D721Med (cell line): Measurements from ENCODE around the gene SH3D21.

ENCODE experiments used
- DNase-seq: peaks from one replicate; pipeline ENCODE4 v3.0.0; 2011; ENCODE audit warnings: low spot score; ENCODE audit not compliant: insufficient read length
- FAIRE-seq: peaks from 2 replicates; lab custom pipeline; 2011; peaks lifted over from hg19 to GRCh38; lab: Jason Lieb, UNC
- TF ChIP-seq, protein P1 (sequence below): IDR thresholded peaks from 2 replicates; pipeline ENCODE4 v1.5.1; 2012; ENCODE audit warnings: mild to moderate bottlenecking, control low read depth; ENCODE audit not compliant: insufficient read depth; ENCODE audit errors: missing control alignments

The SH3D21 gene

DNA sequence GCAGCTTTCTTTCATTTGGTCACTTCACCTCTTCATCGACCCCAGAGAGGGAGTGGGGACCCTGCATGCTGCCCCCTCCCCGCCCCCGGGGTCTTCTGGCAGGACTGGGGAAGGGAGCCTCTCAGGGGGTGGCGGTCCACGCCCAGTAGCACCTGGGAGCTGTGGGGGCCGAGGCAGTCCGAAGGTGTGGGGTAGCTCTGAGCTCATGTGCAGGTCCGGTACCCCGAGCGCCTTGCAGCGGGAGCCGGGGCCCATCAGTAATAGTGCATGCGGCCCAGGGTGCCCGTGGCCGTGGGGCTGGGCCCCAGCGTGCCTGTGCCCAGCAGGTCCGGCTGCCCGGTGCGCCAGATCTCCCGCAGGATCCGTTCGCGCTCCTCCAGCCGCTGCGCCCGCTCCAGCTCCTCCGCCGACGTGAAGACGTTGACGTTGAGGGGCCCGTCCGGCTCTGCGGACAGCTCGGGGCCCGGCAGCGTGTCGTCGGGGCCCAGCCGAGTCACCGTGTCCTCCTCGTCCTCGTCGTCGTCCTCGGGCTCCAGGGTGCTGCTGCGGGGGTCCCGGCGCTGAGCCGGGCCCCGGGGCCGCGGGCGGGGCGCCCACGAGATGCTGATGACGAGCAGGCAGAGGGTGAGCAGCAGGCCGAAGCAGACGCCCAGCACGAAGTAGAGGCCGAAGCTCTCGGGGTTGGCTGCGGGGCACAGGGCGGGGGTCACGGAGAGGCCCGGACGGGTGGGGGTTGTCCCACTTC, 16.0 kb downstream of the SH3D21 start:
- no peak for DNase-seq
- no peak for FAIRE-seq
- TF ChIP-seq, protein P1, sequence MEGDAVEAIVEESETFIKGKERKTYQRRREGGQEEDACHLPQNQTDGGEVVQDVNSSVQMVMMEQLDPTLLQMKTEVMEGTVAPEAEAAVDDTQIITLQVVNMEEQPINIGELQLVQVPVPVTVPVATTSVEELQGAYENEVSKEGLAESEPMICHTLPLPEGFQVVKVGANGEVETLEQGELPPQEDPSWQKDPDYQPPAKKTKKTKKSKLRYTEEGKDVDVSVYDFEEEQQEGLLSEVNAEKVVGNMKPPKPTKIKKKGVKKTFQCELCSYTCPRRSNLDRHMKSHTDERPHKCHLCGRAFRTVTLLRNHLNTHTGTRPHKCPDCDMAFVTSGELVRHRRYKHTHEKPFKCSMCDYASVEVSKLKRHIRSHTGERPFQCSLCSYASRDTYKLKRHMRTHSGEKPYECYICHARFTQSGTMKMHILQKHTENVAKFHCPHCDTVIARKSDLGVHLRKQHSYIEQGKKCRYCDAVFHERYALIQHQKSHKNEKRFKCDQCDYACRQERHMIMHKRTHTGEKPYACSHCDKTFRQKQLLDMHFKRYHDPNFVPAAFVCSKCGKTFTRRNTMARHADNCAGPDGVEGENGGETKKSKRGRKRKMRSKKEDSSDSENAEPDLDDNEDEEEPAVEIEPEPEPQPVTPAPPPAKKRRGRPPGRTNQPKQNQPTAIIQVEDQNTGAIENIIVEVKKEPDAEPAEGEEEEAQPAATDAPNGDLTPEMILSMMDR: no peak

DNA sequence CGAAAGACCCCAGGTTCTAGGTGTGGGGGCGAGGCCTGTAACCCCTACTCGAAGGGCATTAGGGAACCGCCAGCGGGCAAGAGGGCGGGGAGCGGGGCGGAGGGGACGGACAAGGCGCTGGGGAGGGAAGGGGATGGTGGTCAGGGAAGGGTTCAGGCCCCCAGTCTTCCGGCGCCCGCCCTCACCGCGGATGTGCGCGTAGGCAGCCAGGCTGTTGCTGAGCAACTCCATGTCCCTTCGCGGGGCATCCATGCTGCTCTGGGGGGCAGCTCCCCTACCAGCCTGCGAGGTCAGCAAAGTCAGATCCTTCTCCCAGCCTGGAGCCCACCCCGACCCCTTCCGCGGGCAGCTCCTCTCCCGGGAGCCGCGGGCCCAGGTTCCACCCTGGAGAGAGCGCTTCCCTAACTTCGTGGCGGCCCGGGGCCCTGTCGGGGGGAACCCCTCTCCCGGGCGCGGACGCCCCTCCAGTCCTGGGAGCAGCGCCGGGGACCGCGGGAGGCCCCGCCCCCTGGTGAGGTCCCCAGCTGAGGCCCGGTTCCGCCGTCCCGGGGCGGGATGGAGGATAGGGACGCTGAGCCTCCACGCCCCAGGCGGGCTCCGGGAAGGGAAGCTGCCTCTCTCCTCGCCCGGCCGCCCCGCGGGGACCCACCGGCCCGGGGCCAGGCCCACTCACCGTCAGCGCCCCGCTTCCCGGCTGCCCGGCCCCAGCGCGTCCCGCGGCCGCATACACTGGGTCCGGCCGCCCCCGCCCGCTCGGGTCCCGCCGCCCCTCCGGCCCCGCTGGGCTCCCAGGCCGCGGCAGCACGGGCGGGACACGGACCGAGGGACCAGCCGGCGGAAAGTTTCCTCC, 16.8 kb downstream of the SH3D21 start:
- DNase-seq: no peak
- no peak for FAIRE-seq
- TF ChIP-seq, protein P1: no peak

DNA sequence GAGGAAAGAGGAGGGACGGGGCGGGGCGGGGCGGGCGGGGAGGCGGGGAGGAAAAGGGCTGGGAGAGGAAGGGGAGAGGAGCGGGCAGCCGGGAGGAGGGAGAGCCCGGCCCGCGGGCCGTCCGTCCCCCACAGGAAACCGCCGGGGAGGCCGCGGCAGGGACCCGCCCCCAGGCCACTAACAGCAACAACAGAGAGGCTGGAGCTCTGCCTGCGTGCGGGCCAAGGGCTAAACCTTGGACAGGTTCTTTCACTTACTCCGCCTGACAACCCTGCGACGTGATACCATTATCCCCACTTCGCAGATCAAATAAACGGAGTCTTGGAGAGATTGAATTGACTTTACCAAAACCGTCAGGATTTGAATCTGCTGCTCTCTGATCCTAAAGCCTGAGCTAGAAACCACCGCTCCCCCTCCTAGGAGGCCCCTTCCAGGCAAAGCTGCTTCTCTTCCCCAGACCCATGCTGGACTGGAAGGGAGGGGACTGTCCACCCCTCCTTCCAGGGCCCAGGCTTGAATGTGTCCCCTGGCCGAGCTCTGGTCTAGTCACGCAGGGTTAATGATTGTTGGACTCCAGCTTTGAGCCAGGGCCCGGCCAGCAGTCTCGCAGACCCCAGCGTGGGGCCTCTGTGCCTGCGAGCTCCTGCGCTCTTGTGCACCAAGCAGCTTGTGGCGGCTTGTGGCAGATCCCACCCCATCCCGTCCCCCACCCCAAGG, 17.6 kb downstream of the SH3D21 start, which contains the start of gene EVA1B:
Gene EVA1B, minus strand, starts transcription at position 10 of the 717 bp plus-strand sequence. CDS start 608 bp downstream, outside the sequence.
- FAIRE-seq (no peak), DNase-seq (no peak)
- TF ChIP-seq, protein P1: no peak

DNA sequence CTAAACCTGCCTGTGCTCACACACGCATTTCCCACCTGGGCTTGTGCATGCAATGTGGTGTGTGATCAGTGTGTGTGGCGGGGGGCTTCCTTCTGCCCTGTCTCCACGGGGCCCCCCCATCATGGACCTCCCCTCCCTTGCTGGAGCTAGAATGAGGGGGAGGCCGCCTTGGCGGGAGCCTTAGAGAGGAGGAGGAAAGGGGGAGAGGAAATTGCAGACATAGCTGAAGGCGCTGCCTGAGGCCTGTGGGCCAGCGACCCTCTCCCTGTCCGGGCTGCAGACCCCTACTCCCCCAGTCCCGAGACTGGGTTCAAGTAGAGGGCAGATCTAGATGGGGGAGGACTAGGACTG, 18.2 kb downstream of the SH3D21 start:
- TF ChIP-seq, protein P1: no peak
- no peak for DNase-seq
- no peak for FAIRE-seq

DNA sequence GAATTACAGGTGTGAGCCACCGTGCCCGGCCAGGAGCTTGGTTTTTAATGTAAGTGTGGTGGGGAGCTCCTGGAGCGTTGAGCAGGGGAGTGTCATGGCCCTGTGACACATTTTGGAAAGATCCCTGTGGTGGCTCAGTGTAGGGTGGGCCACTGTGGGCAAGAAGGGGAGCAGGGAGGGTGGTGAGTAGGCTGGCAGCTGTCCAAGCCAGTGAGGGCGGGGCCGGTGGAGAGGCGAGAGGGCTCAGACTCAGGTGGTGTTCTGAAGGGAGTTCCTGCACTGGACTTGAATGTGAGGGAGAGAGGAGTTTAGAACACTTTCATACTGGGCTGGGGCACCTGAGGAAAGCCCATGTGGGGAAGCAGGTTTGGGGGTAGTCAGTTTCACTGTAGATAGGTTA, 20.3 kb downstream of the SH3D21 start:
- DNase-seq (no peak), FAIRE-seq (no peak)
- TF ChIP-seq, protein P1: no peak

DNA sequence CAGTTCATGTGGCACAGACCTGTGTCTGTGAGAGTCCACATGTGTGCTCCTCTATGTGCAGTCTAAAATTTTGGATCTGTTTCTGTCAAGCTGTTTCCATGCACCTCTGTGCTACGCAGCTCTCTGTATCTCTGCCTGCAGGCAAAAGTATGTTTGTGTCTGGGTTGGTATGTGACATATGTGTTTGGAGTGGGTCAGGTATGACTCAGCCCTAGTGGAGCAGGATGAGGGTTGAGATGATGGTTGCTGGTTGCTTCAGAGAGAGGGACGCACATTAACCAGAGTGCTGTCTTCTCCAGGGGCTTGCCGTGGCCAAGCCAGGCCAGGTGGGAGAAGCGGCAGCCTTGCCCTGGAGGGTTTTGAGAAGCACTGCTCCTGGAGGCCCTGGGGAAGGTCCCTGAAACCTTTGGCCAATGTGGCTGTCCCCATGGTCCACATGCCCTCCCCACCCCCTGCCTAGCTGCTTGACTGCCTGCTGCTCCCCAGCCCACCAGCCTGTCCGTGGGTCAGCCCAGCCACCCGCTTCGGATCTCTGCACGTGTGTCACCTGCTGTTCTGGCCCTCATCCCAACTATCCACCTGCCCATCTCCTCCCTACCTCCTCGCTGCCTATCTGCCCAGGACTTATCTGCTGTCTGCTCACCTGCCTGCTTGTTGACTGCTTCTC, 21.4 kb downstream of the SH3D21 start:
- TF ChIP-seq, protein P1: no peak
- no peak for FAIRE-seq
- DNase-seq: no peak
